SK-N-MC (cell line): ENCODE measurements around the gene TANGO2.
A peak's percentile ranks its signal among the peaks of the same experiment; 100 is the strongest.

Source experiments
- EZH2 ChIP-seq: fragments of 200-600 bp; sonication (generic); IDR thresholded peaks from one replicate; pipeline ENCODE4 v1.6.1; 2017; ENCODE audit warnings: antibody characterized with exemption
- FOXP2 ChIP-seq: optimal IDR thresholded peaks from 2 replicates; pipeline ENCODE3; 2011; ENCODE audit warnings: mild to moderate bottlenecking, moderate library complexity; ENCODE audit not compliant: insufficient read depth; ENCODE audit errors: extremely low read length, control extremely low read depth
- POLR2AphosphoS5 ChIP-seq: IDR thresholded peaks from 2 replicates; pipeline ENCODE4 v1.6.1; 2012; ENCODE audit warnings: mild to moderate bottlenecking, low read depth, low read length, borderline replicate concordance

- no peak for TF ChIP-seq EZH2
- peak; percentile 33; the same call in 1 of the 2 replicates for TF ChIP-seq POLR2AphosphoS5
- TF ChIP-seq FOXP2, result no peak
These were observed 91.0 kb downstream of the TANGO2 start for GRCh38 chr22:20111689-20112622.
